Endodermal cell (in vitro differentiated cells): Measurements from ENCODE around the gene MDH1B. TPM values are rescaled to one million over a fixed set of nuclear protein-coding genes. Genes with fewer than 3 reads are reported as not detected.

Experiments used
- DNase-seq: peaks from one replicate; pipeline ENCODE4 v3.0.0-alpha.2; 2017
- H3K27ac ChIP-seq: 2 replicates; pipeline ENCODE4 v1.5.1; 2013; ENCODE audit warnings: mild to moderate bottlenecking, low read depth, low read length, moderate library complexity
- H3K27me3 ChIP-seq: 2 replicates; pipeline ENCODE4 v1.6.1; 2013; ENCODE audit warnings: mild to moderate bottlenecking, low read length, moderate library complexity; ENCODE audit not compliant: insufficient read depth, control insufficient read depth, poor library complexity, severe bottlenecking
- H3K36me3 ChIP-seq: 2 replicates; pipeline ENCODE4 v1.7.0; 2013; ENCODE audit warnings: mild to moderate bottlenecking, low read length, moderate library complexity; ENCODE audit not compliant: control insufficient read depth, insufficient read depth
- H3K4me1 ChIP-seq: one replicate; pipeline ENCODE4 v1.7.0; 2013; ENCODE audit warnings: low read length; ENCODE audit not compliant: control insufficient read depth, insufficient read depth
- H3K4me3 ChIP-seq: 2 replicates; pipeline ENCODE4 v1.5.1; 2013; ENCODE audit warnings: mild to moderate bottlenecking, low read length, moderate library complexity
- H3K9ac ChIP-seq: 2 replicates; pipeline ENCODE4 v1.6.1; 2013; ENCODE audit warnings: mild to moderate bottlenecking, low read length, moderate library complexity; ENCODE audit not compliant: poor library complexity, severe bottlenecking; ENCODE audit errors: extremely low read depth
- H3K9me3 ChIP-seq: 2 replicates; pipeline ENCODE4 v1.6.1; 2013; ENCODE audit warnings: mild to moderate bottlenecking, low read length, moderate library complexity; ENCODE audit not compliant: control insufficient read depth
- H3K27ac Mint-ChIP-seq: 2 replicates; pipeline ENCODE4 v1.8.0; 2020; ENCODE audit warnings: mixed read lengths
- H3K27me3 Mint-ChIP-seq: 2 replicates; pipeline ENCODE4 v1.8.0; 2021; ENCODE audit warnings: mild to moderate bottlenecking, mixed read lengths; ENCODE audit not compliant: insufficient read depth
- H3K36me3 Mint-ChIP-seq: 2 replicates; pipeline ENCODE4 v1.8.0; 2020; ENCODE audit warnings: low read depth, mixed read lengths
- H3K4me1 Mint-ChIP-seq: 2 replicates; pipeline ENCODE4 v1.8.0; 2020; ENCODE audit warnings: mixed read lengths
- H3K4me3 Mint-ChIP-seq: 2 replicates; pipeline ENCODE4 v1.8.0; 2020; ENCODE audit warnings: mild to moderate bottlenecking, moderate library complexity, mixed read lengths
- H3K9me3 Mint-ChIP-seq: 2 replicates; pipeline ENCODE4 v1.8.0; 2020; ENCODE audit warnings: mild to moderate bottlenecking, mixed read lengths
- CTCF ChIP-seq: fragments of 200-600 bp; sonication (generic); conservative IDR thresholded peaks from 2 replicates; pipeline ENCODE4 v1.5.0; 2021; ENCODE audit warnings: antibody characterized with exemption, mild to moderate bottlenecking
- WGBS, 2 experiments: methylation state at CpG; one replicate each; pipeline versions ENCODE4 v1.1.5 to v1.1.7; 2013; ENCODE audit warnings: missing lambda C conversion rate in 2 of 2, mixed read lengths in 1 of 2; ENCODE audit not compliant: insufficient coverage in 1 of 2, insufficient read length in 1 of 2; 5-methylcytosine and 5-hydroxymethylcytosine counted together
- total RNA-seq, 2 donors: library from RNA; stranded (reverse); fragmentation: NEBNext Ultra II Directional in 1 of 2; extraction: Animal tissue kit (Norgen Biotek cat#: 25700) in 1 of 2; gene quantifications; 2 replicates in 1 of 2; 3 replicates in 1 of 2; pipeline ENCODE4 v1.2.1, GENCODE V29; 2021

The MDH1B gene
- total RNA-seq, 2 donors from 2014 or later, result 1.5 to 2.9 TPM

GRCh38 chr2:206805887-206806607 lies 40.9 kb upstream of the MDH1B start:
- Histone ChIP-seq H3K36me3 (no peaks in the 10 kb centered on the region), H3K27ac (no peak overlapping the region), H3K9ac (no peak overlapping the region), H3K9me3 (no peaks in the 10 kb centered on the region), H3K27me3 (no peaks in the 10 kb centered on the region), H3K4me3 (no peak overlapping the region), H3K4me1 (no peaks in the 10 kb centered on the region)
- peaks cover 18% of the 10 kb centered on the region for H3K36me3 Mint-ChIP-seq
- no peak for DNase-seq
- H3K27ac Mint-ChIP-seq, result peak overlapping the region; percentile 62
- peak overlapping the region; percentile 33 for H3K4me3 Mint-ChIP-seq
- H3K27me3 Mint-ChIP-seq, result no peaks in the 10 kb centered on the region
- 88 to 89% methylated on average over 5 to 6 of the region's 6 CpGs for WGBS, 2 experiments
- peaks cover 63% of the 10 kb centered on the region for H3K4me1 Mint-ChIP-seq
- TF ChIP-seq CTCF, result no peak
- H3K9me3 Mint-ChIP-seq, result no peaks in the 10 kb centered on the region

- Histone ChIP-seq H3K4me3 (no peak overlapping the region), H3K27ac (no peak overlapping the region), H3K36me3 (no peaks in the 10 kb centered on the region), H3K9me3 (no peaks in the 10 kb centered on the region), H3K4me1 (no peaks in the 10 kb centered on the region), H3K9ac (no peak overlapping the region), H3K27me3 (no peaks in the 10 kb centered on the region)
- H3K9me3 Mint-ChIP-seq, result no peaks in the 10 kb centered on the region
- TF ChIP-seq CTCF, result no peak
- 67 to 76% methylated on average over 4 to 5 of the region's 5 CpGs for WGBS, 2 experiments
- peaks cover 15% of the 10 kb centered on the region for H3K36me3 Mint-ChIP-seq
- no peak for DNase-seq
- peaks cover 58% of the 10 kb centered on the region for H3K4me1 Mint-ChIP-seq
- no peaks in the 10 kb centered on the region for H3K27me3 Mint-ChIP-seq
- no peak overlapping the region for H3K4me3 Mint-ChIP-seq
- H3K27ac Mint-ChIP-seq, result peak overlapping the region; percentile 64
These were observed 39.2 kb upstream of the MDH1B start for GRCh38 chr2:206804326-206804725.

GRCh38 chr2:206802654-206803514 lies 37.8 kb upstream of the MDH1B start:
- Histone ChIP-seq H3K4me1 (no peaks in the 10 kb centered on the region), H3K27ac (no peak overlapping the region), H3K9me3 (no peaks in the 10 kb centered on the region), H3K36me3 (no peaks in the 10 kb centered on the region), H3K4me3 (no peak overlapping the region), H3K27me3 (no peaks in the 10 kb centered on the region), H3K9ac (no peak overlapping the region)
- no peak for TF ChIP-seq CTCF
- peak; percentile 79 for DNase-seq
- 84 to 85% methylated on average over 3 to 7 of the region's 7 CpGs for WGBS, 2 experiments
- Mint-ChIP-seq H3K9me3 (no peaks in the 10 kb centered on the region), H3K4me3 (no peak overlapping the region), H3K36me3 (peaks cover 12% of the 10 kb centered on the region), H3K27me3 (no peaks in the 10 kb centered on the region), H3K4me1 (peaks cover 47% of the 10 kb centered on the region), H3K27ac (peak overlapping the region; percentile 50)
